ENCODE measurements around the gene MNDA. TPM values are rescaled to one million over a fixed set of nuclear protein-coding genes. Genes with fewer than 3 reads are reported as not detected.

MNDA gene
- total RNA-seq, 1 experiment from 2014 or later = not detected

GRCh38 chr1:158798531-158798930, 32.6 kb upstream of the MNDA start:
- Histone ChIP-seq H3K36me3 (ENCODE audit: low read depth) (no peaks in the 10 kb centered on the region), H3K4me1 (replicated peaks; ENCODE audit: insufficient read depth) (no peaks in the 10 kb centered on the region), H3K4me2 (no peak overlapping the region), H3K27ac (no peak overlapping the region), H4K20me1 (ENCODE audit: insufficient read depth) (no peaks in the 10 kb centered on the region), H3K9me2 (ENCODE audit: insufficient read depth) (no peaks in the 10 kb centered on the region), H3F3A (ENCODE audit: insufficient read depth, low read depth) (no peaks in the 10 kb centered on the region), H3K9me3 (ENCODE audit: insufficient read depth, low read depth) (no peaks in the 10 kb centered on the region), H3K4me3 (no peak overlapping the region), H2AFZ (no peak overlapping the region), H3K27me3 (ENCODE audit: insufficient read depth, low read depth) (no peaks in the 10 kb centered on the region), H3K79me2 (ENCODE audit: low read depth) (no peaks in the 10 kb centered on the region)
- POLR2A ChIA-PET (ENCODE audit: unreplicated experiment) = no interaction called here
- TF ChIP-seq EZH2 (IDR thresholded peaks at IDR 0.05; ENCODE audit: low read depth) (no peak), CTCF (conservative IDR thresholded peaks at IDR 0.05) (peak; percentile 40; the same call in 1 of the 2 replicates)
- no TSS peak for BruUV-seq (replicated peaks)
- intact Hi-C loops (cut with micrococcal nuclease; ENCODE audit: unreplicated experiment) = no loop called here
- CTCF ChIA-PET = no interaction called here
- DNase-seq = no peak

DNA sequence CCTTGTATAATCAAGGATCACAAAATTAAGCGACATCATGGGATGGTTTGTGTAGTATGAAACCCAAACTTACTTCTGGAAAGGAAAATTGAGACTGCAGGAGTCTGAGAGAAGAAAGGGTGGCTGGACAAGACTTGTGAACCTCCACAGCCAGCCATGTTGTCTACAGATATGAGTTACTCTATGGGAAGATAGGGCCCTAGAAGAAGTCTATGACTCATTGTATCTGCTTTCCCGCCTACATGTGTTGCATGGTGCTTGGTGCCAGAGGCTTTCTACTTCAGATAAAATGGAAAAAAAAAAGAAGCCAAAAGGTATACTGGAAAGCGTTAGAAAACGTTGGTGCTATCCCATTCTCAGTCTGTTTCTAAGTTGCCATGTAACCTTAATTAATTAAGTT, 31.5 kb upstream of the MNDA start:
- Histone ChIP-seq H4K20me1 (ENCODE audit: insufficient read depth) (no peaks in the 10 kb centered on the region), H3K27me3 (ENCODE audit: insufficient read depth, low read depth) (no peaks in the 10 kb centered on the region), H3K9me3 (ENCODE audit: insufficient read depth, low read depth) (no peaks in the 10 kb centered on the region), H3K36me3 (ENCODE audit: low read depth) (no peaks in the 10 kb centered on the region), H3K27ac (no peak overlapping the region), H3F3A (ENCODE audit: insufficient read depth, low read depth) (no peaks in the 10 kb centered on the region), H3K9me2 (ENCODE audit: insufficient read depth) (no peaks in the 10 kb centered on the region), H3K4me3 (no peak overlapping the region), H3K4me2 (no peak overlapping the region), H2AFZ (no peak overlapping the region), H3K4me1 (replicated peaks; ENCODE audit: insufficient read depth) (no peaks in the 10 kb centered on the region), H3K79me2 (ENCODE audit: low read depth) (no peaks in the 10 kb centered on the region)
- no peak for TF ChIP-seq EZH2 (IDR thresholded peaks at IDR 0.05; ENCODE audit: low read depth)
- no peak for TF ChIP-seq CTCF (conservative IDR thresholded peaks at IDR 0.05)
- no peak for DNase-seq
- ChIA-PET CTCF (no interaction called here), POLR2A (ENCODE audit: unreplicated experiment) (no interaction called here)
- intact Hi-C loops (cut with micrococcal nuclease; ENCODE audit: unreplicated experiment) = no loop called here
- BruUV-seq (replicated peaks) = no TSS peak

DNA sequence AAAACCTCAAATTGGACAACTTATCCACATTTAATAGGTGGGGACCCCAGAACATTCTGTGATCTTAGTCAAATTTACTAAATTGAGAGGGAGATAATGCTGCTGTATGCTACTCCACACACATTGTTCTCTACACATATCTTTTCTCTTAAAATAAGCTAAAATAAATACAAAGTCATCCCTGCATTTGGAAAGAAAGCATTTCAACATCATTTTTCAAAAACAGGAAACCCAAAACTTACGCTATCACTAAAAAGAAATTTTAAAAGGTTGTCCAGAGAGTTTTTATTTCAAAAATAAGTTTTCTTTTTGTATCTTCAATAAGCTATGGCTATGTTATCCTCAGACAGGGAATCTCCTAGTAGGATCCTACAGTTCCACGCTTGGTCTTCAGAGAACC, 30.6 kb upstream of the MNDA start:
- TF ChIP-seq CTCF (conservative IDR thresholded peaks at IDR 0.05) (no peak), EZH2 (IDR thresholded peaks at IDR 0.05; ENCODE audit: low read depth) (no peak)
- no peaks in the 10 kb centered on the region for H3K9me2 ChIP-seq (ENCODE audit: insufficient read depth)
- no peaks in the 10 kb centered on the region for H3K4me1 ChIP-seq (replicated peaks; ENCODE audit: insufficient read depth)
- H3K4me3 ChIP-seq = no peak overlapping the region
- H3K36me3 ChIP-seq (ENCODE audit: low read depth) = no peaks in the 10 kb centered on the region
- no peaks in the 10 kb centered on the region for H3K27me3 ChIP-seq (ENCODE audit: insufficient read depth, low read depth)
- no peaks in the 10 kb centered on the region for H3K9me3 ChIP-seq (ENCODE audit: insufficient read depth, low read depth)
- no peak overlapping the region for H2AFZ ChIP-seq
- H3F3A ChIP-seq (ENCODE audit: insufficient read depth, low read depth) = no peaks in the 10 kb centered on the region
- ChIA-PET CTCF (no interaction called here), POLR2A (ENCODE audit: unreplicated experiment) (no interaction called here)
- intact Hi-C loops (cut with micrococcal nuclease; ENCODE audit: unreplicated experiment) = no loop called here
- no peak overlapping the region for H3K4me2 ChIP-seq
- H4K20me1 ChIP-seq (ENCODE audit: insufficient read depth) = no peaks in the 10 kb centered on the region
- no TSS peak for BruUV-seq (replicated peaks)
- DNase-seq = no peak
- H3K79me2 ChIP-seq (ENCODE audit: low read depth) = no peaks in the 10 kb centered on the region
- H3K27ac ChIP-seq = no peak overlapping the region
